ENCODE results near the gene DIO2.

The DIO2 gene

DNA sequence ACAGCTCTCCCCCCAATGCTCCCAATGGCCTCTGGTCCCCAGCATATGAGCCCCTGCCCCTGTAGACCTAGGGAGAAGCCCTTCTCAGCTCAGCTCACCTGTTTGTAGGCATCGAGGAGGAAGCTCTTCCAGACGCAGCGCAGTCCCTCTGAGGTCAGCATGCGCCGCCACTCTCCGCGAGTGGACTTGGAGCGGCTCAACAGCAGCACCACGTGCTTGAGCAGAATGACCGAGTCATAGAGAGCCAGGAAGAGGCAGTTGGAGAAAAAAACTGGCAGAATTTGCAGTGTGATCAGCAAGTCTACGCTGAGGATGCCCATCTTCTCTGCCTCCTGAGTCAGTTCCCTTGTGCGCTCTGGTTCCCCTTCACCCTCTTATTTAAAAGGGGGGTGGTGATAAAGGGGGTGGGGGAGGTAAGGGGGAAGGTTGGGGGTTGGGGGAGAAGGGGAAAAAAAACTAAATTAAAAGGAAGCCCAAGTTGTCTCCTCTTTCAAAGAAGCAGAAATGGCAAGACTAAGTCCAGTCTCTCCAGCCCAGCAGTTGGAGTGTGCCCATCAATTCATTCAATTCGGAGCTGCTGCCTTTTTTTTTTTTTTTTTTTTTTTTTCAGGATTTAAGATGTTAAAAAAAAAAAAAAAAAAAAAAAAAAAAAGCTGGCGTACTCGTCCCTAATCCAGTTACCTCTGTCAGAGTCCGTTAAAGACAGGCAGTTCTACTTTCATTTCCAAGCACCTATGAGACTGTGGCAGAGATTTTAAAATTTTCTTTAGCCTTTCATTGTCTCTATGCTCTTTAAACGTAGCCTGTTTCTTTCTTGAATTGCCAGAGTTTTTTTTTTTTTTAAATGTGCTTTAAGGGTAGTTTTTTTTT lies at the start of gene DIO2:
DIO2 (minus strand) TSS at position 352 of the 870 bp plus-strand sequence; CDS start at position 320, 32 bp downstream.
- DNase-seq (ENCODE audit: low spot score), result no peak

- DNase-seq (ENCODE audit: low spot score), result no peak
Observed at GRCh38 chr14:80260645-80261044, 49.3 kb upstream of the DIO2 start.

GRCh38 chr14:80239631-80240030 lies 28.3 kb upstream of the DIO2 start:
- DNase-seq (ENCODE audit: low spot score), result no peak

DNA sequence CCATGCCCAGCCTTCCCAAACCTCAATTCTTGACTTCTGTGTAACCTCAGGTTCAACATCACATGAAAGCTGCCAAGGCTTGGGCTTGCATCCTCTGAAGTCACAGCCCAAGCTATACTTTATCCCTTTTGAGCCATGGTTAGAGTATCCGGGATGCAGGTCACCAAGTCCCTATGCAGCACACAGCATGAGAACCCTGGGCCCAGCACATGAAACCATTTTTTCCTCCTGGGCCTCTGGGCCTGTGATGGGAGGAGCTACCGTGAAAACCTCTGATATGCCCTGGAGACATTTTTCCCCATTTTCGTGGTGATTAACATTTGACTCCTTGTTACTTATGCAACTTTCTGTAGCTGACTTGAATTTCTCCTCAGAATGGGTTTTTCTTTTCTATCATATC lies 25.8 kb upstream of the DIO2 start:
- no peak for DNase-seq (ENCODE audit: low spot score)

GRCh38 chr14:80233470-80234089 lies 22.3 kb upstream of the DIO2 start:
- DNase-seq (ENCODE audit: low spot score), result no peak

GRCh38 chr14:80231702-80232101 lies 20.4 kb upstream of the DIO2 start:
- DNase-seq (ENCODE audit: low spot score), result no peak

DNA sequence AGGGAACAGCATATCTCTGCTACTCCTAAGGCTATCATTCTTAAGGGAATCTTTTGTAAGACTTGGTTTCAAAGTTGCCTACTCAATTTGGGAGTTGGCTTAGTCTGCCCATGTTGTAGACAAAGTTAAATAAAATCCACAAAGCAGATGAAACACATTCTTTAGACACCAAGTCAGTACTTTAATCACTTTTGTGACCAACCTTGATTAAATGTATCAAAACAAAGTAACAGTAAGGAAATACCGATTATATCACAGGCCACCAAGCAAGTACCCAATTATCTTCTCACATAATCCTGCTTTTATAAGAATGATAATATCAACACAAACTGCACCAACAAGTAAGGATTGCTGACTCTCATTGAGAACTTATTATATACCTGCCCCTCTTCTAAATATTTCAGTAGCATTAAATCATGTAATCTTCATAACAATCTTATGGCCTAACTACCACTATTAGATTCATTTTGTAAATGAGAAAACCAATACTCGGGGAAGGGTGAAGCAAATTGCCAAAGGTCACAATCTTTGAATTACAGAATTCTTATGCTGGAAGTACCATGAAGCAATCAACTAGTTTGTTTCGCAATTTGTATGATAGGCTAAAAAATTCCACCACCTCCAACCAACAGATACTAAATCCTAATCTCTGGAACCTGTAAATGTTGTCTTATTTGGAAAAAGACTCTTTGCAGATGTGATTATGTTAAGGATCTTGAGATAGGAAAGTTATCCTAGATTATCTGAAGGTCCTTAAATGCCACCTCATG lies 12.6 kb upstream of the DIO2 start:
- no peak for DNase-seq (ENCODE audit: low spot score)

- no peak for DNase-seq (ENCODE audit: low spot score)
Observed at GRCh38 chr14:80216818-80217217, 5.5 kb upstream of the DIO2 start.

GRCh38 chr14:80215756-80216581 lies 4.7 kb upstream of the DIO2 start:
- no peak for DNase-seq (ENCODE audit: low spot score)

DNA sequence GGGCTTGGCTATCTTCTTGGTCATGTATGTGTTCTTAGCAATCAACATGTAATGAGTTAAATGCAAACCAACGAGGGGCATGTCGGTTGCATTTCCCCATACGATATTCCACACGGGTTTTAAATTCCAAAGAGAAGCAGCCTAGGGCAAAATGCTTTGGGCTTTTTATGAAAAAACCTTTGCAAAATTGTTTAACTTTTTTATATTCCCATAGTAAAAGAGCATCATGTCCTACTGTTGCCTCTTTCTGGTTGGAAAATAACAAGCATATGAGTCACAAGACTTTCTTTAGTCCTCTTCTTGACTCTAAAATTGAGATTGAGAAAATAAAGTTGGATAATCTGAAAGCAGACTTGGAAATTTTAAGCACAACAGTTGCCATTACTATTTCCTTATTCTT lies 3.8 kb upstream of the DIO2 start:
- DNase-seq (ENCODE audit: low spot score), result no peak

DNA sequence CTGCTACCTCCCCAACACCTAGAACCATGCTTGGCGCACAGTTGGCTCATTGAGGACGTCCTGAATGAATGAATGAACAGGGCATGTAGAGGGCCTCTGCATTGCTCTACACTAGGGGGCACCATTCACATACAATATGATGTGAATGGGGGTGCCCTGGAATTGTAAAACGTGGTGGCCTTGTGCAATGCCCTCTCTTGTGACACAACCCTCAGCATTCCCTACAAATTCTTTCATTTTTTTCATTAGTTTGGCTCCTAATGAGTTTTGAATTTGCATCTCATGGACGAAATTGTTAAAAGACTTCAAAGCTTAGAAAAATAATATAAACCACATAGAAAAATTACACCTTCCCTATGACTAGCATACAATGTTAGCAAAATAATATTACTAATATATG lies 2.3 kb upstream of the DIO2 start:
- DNase-seq (ENCODE audit: low spot score), result peak; percentile 19

DNA sequence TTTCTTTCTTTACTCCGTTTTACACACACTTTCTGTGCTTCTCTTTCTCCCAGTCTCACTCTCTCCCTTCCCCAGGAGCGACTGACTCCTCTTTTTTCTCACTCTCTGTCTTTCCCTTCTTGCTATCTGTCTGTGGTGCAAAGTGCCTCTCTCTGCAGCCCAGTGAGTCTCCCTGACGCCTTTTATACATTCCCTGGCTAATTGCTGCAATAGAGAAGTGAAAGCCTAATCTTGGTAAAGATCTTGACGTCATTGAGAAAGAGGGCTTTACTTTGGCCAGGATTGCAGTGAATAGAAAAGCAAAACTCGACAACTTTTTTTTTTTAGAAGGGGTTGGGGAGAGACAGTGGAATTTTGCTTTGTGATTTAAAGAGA lies 706 bp upstream of the DIO2 start:
- DNase-seq (ENCODE audit: low spot score), result no peak

GRCh38 chr14:80208461-80208860 lies 2.8 kb downstream of the DIO2 start:
- DNase-seq (ENCODE audit: low spot score), result no peak

DNA sequence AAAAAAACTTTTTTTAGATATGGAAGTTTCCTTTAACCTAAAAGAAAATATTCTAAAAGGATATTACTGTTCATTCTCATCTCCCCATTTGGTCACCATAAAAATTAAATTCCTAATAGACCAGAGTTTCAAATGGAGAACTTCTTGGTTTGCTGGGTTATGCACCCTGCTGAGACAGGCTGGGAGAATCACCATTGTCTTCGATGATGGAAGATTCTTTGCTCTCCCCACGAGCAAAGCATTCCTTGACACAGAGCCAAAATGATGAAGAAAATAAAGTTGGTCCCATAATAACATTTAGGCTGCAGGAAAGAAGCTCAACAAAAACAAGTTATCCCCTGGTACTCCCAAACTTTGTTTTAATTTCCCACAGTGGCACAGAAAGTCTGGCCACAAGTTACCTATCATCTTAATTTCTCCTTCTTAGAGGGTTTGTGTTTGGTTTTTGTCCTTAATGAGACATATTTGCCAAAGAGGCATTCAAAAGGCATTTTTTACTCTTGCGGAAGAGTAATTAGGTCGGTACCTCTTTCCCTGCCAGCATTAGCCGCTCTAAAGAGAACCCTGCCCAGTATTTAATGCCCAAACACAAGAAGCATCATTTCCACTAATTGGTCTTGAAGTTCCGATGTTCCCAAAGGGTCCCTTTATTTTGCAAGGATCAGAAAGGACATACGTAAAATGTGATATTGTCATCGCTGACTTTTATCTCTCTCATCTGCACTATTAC lies 4.8 kb downstream of the DIO2 start:
- no peak for DNase-seq (ENCODE audit: low spot score)

DNA sequence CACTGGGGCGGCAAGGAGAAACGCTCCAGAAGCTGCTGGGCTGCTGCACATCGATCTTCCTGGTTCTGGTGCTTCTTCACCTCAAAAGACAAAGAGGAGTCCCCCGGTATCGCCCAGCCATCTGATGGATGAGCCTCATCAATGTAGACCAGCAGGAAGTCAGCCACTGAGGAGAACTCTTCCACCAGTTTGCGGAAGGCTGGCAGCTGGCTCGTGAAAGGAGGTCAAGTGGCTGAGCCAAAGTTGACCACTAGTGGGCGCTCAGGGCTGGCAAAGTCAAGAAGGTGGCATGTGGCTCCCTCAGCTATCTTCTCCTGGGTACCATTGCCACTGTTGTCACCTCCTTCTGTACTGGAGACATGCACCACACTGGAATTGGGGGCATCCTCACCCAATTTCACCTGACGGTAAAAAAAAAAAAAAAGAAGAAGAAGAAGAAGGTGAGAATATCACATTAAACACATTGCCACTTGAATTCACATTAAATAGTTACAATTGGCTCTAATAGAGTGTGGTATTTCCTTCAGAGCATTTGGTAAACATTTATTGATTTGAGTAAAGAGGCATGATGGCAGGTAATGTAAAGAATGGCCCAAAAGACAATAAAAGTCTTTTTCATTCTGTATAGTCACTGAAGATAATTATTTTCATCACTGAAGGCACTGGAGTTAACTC lies 8.3 kb downstream of the DIO2 start:
- no peak for DNase-seq (ENCODE audit: low spot score)

GRCh38 chr14:80200093-80200492 lies 11.2 kb downstream of the DIO2 start:
- DNase-seq (ENCODE audit: low spot score), result no peak

DNA sequence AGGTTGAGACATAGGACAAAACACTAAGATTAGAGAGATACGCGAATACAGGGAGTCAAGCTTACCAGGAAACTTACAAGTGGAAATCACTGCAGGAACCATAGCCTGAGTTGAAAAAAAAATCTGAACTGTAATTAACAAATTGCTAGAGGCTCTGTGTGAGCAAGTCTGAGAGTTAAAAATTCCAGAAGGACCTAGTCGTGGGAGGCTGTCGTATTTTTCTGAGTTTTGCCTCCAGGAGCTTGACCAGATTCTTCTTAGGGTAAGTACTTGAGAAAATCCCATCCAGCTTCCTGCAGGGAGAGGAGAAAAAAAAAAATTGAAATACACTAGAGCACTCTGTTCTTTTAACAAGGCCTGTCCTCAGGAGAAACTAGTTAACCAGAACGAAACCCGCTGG lies 22.7 kb downstream of the DIO2 start:
- no peak for DNase-seq (ENCODE audit: low spot score)

DNA sequence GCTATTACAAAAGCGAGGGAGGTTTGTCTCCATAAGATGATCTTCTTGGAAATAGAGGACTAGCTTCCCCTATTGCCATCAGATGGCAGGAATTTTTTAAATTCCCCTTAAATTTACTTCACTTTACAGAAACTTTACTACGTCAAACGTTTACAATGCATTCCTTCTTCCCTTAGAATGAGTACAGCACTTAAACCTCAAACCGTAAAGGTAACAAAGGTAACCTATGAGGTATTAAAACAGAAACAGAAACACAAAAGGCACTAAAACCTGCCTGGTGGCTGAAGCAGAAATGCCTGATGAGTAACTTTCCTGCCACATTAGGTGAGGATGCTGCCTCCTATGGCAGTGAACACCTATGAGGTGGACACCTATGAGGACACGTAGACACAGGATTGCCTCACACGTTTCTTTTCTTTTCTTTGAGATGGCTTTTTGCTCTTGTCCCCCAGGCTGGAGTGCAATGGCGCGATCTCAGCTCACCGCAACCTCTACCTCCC lies 25.0 kb downstream of the DIO2 start:
- DNase-seq (ENCODE audit: low spot score), result no peak

GRCh38 chr14:80176893-80177292 lies 34.4 kb downstream of the DIO2 start:
- DNase-seq (ENCODE audit: low spot score), result no peak

GRCh38 chr14:80172375-80173051 lies 38.8 kb downstream of the DIO2 start:
- no peak for DNase-seq (ENCODE audit: low spot score)
